ENCODE results near the gene CH25H.
"Not testable (repeated sequence)": the region's sequence is repeated elsewhere in the genome, so short reads cannot be mapped to it uniquely, and the experiment has no call there.

The CH25H gene

DNA sequence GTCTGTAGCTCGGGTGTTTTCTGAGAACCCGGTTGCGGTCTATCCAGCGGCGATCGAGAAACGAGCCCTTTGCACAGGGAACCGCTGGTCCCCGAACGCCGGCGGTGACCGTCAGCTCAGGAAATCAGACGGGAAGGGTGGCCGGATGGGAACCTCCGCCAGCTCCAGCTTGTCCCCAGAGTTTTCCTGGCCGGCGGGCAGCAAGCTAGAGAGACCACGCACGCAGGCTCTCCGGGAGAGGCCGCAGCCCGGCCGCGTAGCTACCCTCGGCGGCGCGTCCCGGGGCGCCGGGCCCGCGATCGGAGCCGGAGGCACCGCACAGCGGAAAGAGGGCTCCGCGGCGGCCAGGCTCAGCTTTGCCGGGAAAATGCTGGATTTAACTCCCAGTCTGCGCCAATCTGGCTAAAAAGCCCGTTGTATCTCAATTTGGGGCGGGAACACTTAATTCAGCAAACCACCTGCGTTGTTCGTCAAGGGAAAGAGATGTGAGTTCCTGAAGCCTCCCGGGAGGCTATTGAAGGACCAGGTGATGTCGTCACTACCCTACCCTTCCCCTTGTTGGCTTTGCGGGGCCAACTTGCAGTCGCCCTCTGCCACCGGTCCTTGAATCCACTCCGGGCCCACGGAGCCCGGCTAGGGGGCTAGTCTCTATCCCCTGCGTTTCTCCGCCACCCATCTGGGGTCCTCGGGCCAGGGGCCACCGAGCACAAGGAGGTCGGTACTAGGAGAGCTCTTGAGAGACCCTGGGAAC, 859 bp upstream of the CH25H start:
- Histone ChIP-seq H3K36me3 (ENCODE audit: control insufficient read depth, insufficient read depth, low read length) (no peaks in the 10 kb centered on the region), H3K4me3 (ENCODE audit: low read depth, low read length) (peak overlapping the region; percentile 74), H3K9me3 (ENCODE audit: control insufficient read depth, insufficient read depth, low read length) (no peaks in the 10 kb centered on the region), H3K4me1 (ENCODE audit: control insufficient read depth, insufficient read depth, low read length) (peaks cover 8% of the 10 kb centered on the region), H3K9ac (ENCODE audit: low read depth, low read length) (peak overlapping the region; percentile 58), H3K27me3 (ENCODE audit: control insufficient read depth, insufficient read depth, low read length) (peaks cover 73% of the 10 kb centered on the region)

DNA sequence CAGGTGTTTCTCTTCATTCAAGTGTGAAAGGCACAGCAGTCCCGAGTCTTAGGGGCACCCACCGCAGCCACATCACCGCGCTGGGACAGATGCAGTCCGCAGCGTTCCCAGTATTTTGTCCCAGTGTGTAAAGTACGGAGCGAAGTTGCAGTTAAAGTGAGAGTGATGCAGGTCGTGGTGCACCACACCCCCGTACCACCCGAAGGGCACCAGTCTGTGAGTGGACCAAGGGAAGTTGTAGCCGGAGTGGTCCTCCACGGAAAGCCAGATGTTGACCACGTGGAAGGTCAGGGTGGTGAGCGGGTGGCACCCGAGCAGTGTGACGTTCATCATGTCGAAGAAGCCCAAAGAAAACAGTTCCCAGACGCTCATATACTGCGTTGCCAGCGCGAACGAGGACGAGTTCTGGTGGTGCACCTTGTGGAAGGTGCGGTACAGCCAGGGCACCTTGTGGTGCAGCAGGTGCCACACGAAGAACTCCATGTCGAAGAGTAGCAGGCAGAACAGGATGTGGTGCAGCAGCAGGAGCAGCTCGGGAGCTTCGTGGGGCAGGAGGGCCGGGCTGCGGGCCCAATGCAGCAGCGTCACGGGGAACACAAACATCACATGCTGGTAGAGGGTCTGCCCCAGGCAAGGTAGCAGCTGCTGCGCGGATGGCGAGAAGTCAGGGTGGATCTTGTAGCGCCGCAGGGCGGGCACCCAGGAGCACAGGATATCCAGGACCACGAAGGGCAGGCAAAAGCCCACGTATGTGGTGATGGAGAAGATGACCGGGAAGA, 526 bp downstream of the CH25H start:
- H3K4me1 ChIP-seq (ENCODE audit: control insufficient read depth, insufficient read depth, low read length) = peaks cover 8% of the 10 kb centered on the region
- no peaks in the 10 kb centered on the region for H3K9me3 ChIP-seq (ENCODE audit: control insufficient read depth, insufficient read depth, low read length)
- peak overlapping the region; percentile 74 for H3K4me3 ChIP-seq (ENCODE audit: low read depth, low read length)
- H3K36me3 ChIP-seq (ENCODE audit: control insufficient read depth, insufficient read depth, low read length) = no peaks in the 10 kb centered on the region
- peaks cover 73% of the 10 kb centered on the region for H3K27me3 ChIP-seq (ENCODE audit: control insufficient read depth, insufficient read depth, low read length)
- H3K9ac ChIP-seq (ENCODE audit: low read depth, low read length) = no peak overlapping the region

DNA sequence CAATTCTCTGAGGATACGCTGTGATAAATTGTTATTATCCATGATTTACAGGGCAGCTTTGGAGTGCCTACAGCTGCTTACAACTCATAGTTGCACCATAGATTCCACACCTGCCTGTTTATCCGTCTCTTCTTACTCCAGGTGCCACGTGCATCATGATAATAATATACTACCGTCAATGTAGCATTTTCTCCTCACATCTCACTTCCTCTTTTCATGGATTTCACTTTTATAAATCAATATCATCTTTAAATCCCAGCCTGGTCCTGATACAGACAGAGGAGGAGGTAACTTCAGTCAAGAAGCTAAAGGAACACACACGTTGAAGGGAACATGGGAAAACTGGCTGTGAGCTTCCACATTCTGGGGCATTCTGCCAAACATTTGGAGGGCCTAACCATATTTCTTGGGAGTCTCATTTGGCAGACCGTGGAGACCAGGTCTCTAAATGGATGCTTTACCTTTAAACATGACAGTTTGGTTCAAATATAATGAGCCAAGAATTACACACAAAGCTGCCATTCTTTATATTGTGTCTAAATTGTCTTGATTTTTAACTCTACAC, 2.4 kb downstream of the CH25H start:
- Histone ChIP-seq H3K36me3 (ENCODE audit: control insufficient read depth, insufficient read depth, low read length) (no peaks in the 10 kb centered on the region), H3K9me3 (ENCODE audit: control insufficient read depth, insufficient read depth, low read length) (no peaks in the 10 kb centered on the region), H3K9ac (ENCODE audit: low read depth, low read length) (no peak overlapping the region), H3K4me3 (ENCODE audit: low read depth, low read length) (no peak overlapping the region), H3K27me3 (ENCODE audit: control insufficient read depth, insufficient read depth, low read length) (peaks cover 64% of the 10 kb centered on the region), H3K4me1 (ENCODE audit: control insufficient read depth, insufficient read depth, low read length) (peaks cover 8% of the 10 kb centered on the region)

DNA sequence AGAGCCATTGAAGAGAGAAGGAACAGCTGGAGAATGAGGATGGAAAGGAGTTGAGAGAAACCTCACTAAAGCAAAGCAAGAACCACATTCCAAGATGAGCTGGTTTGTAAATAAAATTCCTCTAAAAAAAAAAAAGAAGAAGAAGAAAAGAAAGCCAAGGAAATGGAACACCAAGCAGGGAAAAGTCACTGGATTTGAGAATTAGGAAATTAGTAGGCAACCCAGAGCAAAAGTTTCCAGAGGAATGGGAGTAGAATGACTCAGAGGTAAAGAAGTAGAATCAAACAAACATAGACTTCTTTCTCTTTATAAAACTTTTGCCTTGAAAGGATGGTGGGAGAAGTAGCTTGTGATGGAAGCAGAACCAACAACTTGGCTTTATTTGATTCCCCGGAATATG, 3.9 kb downstream of the CH25H start:
- Histone ChIP-seq H3K9me3 (ENCODE audit: control insufficient read depth, insufficient read depth, low read length) (no peaks in the 10 kb centered on the region), H3K9ac (ENCODE audit: low read depth, low read length) (no peak overlapping the region), H3K27me3 (ENCODE audit: control insufficient read depth, insufficient read depth, low read length) (peaks cover 49% of the 10 kb centered on the region), H3K4me3 (ENCODE audit: low read depth, low read length) (no peak overlapping the region), H3K36me3 (ENCODE audit: control insufficient read depth, insufficient read depth, low read length) (no peaks in the 10 kb centered on the region), H3K4me1 (ENCODE audit: control insufficient read depth, insufficient read depth, low read length) (peaks cover 8% of the 10 kb centered on the region)

DNA sequence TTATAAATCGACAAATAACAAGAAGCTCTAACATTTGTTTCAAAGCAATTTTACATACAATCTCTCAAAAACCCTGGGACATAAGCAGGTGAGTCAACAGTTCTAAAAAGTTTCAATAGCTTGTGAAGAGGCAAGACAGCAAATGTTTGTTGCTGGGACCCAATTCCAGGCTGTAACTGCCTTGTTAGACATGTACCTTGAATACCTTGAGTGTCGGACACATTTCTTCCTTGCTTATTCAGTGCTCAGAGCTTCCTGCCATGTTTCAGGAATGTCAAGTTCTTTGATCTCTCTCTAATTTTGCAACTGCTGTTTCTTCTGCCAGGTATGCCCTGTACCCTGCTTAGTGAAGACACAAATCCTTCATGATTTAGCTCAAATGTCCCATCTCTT, 5.1 kb downstream of the CH25H start:
- Histone ChIP-seq H3K9ac (ENCODE audit: low read depth, low read length) (no peak overlapping the region), H3K27me3 (ENCODE audit: control insufficient read depth, insufficient read depth, low read length) (peaks cover 37% of the 10 kb centered on the region), H3K4me1 (ENCODE audit: control insufficient read depth, insufficient read depth, low read length) (peaks cover 5% of the 10 kb centered on the region), H3K9me3 (ENCODE audit: control insufficient read depth, insufficient read depth, low read length) (no peaks in the 10 kb centered on the region), H3K36me3 (ENCODE audit: control insufficient read depth, insufficient read depth, low read length) (no peaks in the 10 kb centered on the region), H3K4me3 (ENCODE audit: low read depth, low read length) (no peak overlapping the region)

DNA sequence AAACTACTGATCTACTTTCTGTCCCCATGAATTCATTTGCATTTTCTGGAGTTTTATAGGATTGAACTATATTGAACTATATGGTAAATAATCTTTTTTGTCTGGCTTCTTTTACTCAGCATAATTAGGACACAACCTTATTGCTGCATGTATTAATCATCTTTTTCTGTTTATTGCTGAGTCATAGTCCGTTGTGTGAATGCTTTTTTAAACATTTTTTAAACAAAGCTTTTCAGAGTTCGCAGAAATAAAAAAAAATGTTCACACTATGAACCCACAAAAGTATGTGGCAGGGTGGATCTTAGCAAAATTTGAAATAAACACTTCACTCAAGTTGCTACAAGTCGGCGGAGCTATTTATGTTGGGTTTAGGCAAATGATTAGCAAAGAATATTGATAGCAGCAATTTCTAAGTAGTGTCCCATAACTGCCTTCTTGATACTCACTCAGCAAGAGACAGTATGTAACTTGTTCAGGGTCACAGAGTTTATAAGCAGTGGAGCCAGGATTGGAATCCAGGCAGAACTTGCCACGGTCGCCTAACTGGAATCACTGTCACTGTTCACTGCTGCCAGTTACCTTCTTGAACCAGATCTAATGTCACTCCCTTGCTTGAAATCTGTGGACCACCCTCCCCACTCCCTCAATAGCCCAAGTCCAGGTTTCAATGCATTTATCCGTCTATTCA, 5.6 kb downstream of the CH25H start:
- H3K4me3 ChIP-seq (ENCODE audit: low read depth, low read length) = no peak overlapping the region
- H3K36me3 ChIP-seq (ENCODE audit: control insufficient read depth, insufficient read depth, low read length) = no peaks in the 10 kb centered on the region
- H3K4me1 ChIP-seq (ENCODE audit: control insufficient read depth, insufficient read depth, low read length) = peaks cover 2% of the 10 kb centered on the region
- peaks cover 32% of the 10 kb centered on the region for H3K27me3 ChIP-seq (ENCODE audit: control insufficient read depth, insufficient read depth, low read length)
- H3K9me3 ChIP-seq (ENCODE audit: control insufficient read depth, insufficient read depth, low read length) = no peaks in the 10 kb centered on the region
- H3K9ac ChIP-seq (ENCODE audit: low read depth, low read length) = no peak overlapping the region

DNA sequence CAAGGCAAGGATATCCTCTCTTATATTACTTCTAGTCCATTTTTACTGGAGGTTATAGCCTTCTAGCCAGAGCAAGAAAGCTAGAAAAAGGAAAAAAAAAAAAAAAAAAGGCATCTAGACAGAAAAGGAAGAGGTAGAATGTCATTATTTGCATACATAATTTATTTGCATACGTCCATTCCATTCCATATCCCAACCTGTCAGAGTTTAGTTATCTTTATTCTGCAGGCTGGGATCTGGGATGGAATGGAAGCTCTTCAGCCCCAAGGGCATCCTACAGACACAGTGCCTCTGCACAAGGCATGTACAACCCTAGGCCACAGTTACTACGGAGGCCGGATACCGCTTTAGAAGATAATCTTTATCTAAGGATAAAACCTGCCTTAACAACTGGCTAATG, 9.6 kb downstream of the CH25H start:
- Histone ChIP-seq H3K9me3 (ENCODE audit: control insufficient read depth, insufficient read depth, low read length) (no peaks in the 10 kb centered on the region), H3K36me3 (ENCODE audit: control insufficient read depth, insufficient read depth, low read length) (no peaks in the 10 kb centered on the region), H3K9ac (ENCODE audit: low read depth, low read length) (no peak overlapping the region), H3K4me1 (ENCODE audit: control insufficient read depth, insufficient read depth, low read length) (no peaks in the 10 kb centered on the region), H3K27me3 (ENCODE audit: control insufficient read depth, insufficient read depth, low read length) (no peaks in the 10 kb centered on the region), H3K4me3 (ENCODE audit: low read depth, low read length) (no peak overlapping the region)

DNA sequence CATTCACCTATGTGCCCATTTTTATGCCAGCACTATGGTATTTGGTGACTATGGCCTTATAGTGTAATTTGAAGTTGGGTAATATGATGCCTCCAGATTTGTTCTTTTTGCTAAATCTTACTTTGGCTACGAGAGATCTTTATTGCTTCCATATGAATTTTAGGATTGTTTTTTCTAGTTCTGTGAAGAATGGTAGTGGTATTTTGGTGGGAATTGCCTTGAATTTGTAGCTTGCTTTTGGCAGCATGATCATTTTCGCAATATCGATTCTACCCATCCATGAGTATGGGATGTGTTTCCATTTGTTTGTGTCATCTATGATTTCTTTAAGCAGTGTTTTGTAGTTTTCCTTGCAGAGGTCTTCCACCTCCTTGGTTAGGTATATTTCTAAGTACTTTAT, 15.8 kb downstream of the CH25H start:
- not testable (repeated sequence) for H3K9me3 ChIP-seq (ENCODE audit: control insufficient read depth, insufficient read depth, low read length); H3K9ac ChIP-seq (ENCODE audit: low read depth, low read length); H3K36me3 ChIP-seq (ENCODE audit: control insufficient read depth, insufficient read depth, low read length); H3K27me3 ChIP-seq (ENCODE audit: control insufficient read depth, insufficient read depth, low read length); H3K4me1 ChIP-seq (ENCODE audit: control insufficient read depth, insufficient read depth, low read length); H3K4me3 ChIP-seq (ENCODE audit: low read depth, low read length)

DNA sequence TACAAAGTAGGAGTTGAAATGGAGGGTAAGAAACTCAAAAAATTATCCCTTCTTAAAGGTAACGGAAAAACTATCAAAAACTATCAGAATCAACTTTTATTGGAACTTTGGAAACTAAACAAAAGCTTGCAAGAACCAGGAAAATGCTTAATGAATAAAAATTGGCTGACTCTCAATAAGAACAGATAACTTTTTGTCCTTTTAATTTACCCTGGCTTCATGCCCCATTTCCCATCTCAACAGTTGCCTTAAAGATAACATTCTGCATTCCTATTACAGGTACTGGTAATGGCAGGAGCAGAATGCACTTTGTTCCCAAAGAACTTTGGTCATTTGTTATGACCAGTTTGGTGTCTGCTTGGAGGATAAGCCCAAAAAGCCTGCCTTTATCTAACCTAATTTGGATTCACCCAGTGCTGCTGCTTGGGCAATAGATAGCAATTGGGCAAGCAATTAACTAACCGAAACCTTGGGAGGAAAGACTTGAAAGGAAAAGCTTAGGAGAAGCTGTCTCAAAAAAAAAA, 17.8 kb downstream of the CH25H start:
- Histone ChIP-seq H3K27me3 (ENCODE audit: control insufficient read depth, insufficient read depth, low read length) (no peaks in the 10 kb centered on the region), H3K9ac (ENCODE audit: low read depth, low read length) (no peak overlapping the region), H3K36me3 (ENCODE audit: control insufficient read depth, insufficient read depth, low read length) (no peaks in the 10 kb centered on the region), H3K4me1 (ENCODE audit: control insufficient read depth, insufficient read depth, low read length) (no peaks in the 10 kb centered on the region), H3K9me3 (ENCODE audit: control insufficient read depth, insufficient read depth, low read length) (no peaks in the 10 kb centered on the region), H3K4me3 (ENCODE audit: low read depth, low read length) (no peak overlapping the region)

DNA sequence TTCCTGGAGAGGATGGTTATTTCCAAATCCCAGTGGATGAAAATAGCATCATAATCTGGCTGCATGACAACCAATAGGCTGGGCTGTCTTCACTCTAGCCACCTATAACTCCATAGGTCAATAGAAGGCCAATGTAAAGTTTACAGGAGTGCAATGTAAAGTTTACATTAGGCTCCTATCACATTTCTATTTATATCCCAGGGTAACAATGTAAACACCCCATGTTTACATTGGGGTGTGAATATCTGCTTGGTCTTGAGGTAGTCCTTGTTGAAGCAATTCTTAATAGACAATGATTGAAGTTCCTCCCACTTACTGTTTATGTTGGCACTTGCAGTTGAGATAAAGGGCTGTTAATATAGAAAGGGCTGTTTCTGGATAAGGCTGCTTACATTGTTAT, 21.5 kb downstream of the CH25H start:
- no peak overlapping the region for H3K4me3 ChIP-seq (ENCODE audit: low read depth, low read length)
- H3K9me3 ChIP-seq (ENCODE audit: control insufficient read depth, insufficient read depth, low read length) = no peaks in the 10 kb centered on the region
- no peaks in the 10 kb centered on the region for H3K36me3 ChIP-seq (ENCODE audit: control insufficient read depth, insufficient read depth, low read length)
- H3K9ac ChIP-seq (ENCODE audit: low read depth, low read length) = no peak overlapping the region
- no peaks in the 10 kb centered on the region for H3K27me3 ChIP-seq (ENCODE audit: control insufficient read depth, insufficient read depth, low read length)
- H3K4me1 ChIP-seq (ENCODE audit: control insufficient read depth, insufficient read depth, low read length) = no peaks in the 10 kb centered on the region

DNA sequence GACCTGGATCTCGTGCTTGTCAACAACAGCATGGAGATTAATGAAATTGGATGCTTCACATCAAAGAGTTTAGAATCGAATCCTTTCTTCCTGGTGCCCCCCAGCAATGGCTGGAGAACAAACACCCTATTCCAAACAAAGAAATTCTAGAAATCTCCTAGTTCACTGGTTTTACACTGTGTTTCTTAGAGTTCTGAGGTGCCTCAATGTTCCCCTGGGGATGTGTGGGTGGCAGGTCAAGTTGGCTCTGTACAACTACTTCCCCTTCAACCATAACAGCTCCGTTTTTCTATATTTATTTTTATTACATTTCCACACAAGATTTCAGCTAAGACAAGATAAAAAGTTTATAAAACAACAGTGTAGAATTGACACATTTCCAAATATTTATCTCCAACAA, 22.5 kb downstream of the CH25H start:
- Histone ChIP-seq H3K27me3 (ENCODE audit: control insufficient read depth, insufficient read depth, low read length) (no peaks in the 10 kb centered on the region), H3K36me3 (ENCODE audit: control insufficient read depth, insufficient read depth, low read length) (no peaks in the 10 kb centered on the region), H3K4me1 (ENCODE audit: control insufficient read depth, insufficient read depth, low read length) (no peaks in the 10 kb centered on the region), H3K9me3 (ENCODE audit: control insufficient read depth, insufficient read depth, low read length) (no peaks in the 10 kb centered on the region), H3K4me3 (ENCODE audit: low read depth, low read length) (no peak overlapping the region), H3K9ac (ENCODE audit: low read depth, low read length) (no peak overlapping the region)
